ENCODE data around the gene UBE2U.

DNA sequence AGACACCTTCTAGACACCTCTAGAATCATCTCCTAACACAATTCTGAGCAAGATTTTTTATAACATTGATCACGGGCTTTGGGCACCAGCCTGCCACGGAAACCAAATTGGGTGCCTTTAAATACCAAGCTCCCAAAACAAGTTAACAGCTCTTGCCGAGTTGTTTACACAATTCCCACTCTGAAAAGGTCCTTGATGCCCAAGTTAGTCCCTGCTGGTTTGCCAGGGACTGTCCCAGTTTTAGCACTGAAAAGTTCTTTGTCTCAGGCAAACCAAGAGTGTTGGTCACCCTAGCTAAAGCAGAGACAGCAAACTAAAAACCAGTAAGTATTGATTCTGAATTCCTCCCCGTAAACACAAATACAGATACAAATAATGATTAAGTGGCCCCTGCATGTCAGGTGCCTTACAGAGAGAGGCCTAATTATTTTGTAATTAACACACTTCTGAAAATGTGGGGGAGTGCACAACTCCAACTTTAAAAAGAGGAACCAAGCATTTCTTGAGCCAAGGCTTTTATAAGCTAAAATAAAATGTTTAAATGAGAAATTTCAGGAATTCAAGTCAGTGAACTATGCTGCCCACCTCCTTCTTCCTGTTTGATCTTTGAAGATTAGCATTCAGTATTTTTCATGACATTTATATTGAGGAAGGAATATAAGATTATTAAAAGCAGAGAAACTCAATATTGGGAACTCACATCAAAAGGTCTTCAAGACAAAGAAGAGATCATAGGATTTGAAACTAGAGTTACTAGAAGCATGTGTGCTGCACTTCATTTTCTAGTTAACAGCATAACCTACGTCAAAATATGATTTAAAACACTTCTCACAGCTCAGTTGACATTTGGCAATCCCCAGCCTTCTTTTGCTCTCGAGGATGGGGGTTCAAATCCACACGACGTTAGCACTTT, 9.0 kb upstream of the UBE2U start:
- TF ChIP-seq, protein P1, sequence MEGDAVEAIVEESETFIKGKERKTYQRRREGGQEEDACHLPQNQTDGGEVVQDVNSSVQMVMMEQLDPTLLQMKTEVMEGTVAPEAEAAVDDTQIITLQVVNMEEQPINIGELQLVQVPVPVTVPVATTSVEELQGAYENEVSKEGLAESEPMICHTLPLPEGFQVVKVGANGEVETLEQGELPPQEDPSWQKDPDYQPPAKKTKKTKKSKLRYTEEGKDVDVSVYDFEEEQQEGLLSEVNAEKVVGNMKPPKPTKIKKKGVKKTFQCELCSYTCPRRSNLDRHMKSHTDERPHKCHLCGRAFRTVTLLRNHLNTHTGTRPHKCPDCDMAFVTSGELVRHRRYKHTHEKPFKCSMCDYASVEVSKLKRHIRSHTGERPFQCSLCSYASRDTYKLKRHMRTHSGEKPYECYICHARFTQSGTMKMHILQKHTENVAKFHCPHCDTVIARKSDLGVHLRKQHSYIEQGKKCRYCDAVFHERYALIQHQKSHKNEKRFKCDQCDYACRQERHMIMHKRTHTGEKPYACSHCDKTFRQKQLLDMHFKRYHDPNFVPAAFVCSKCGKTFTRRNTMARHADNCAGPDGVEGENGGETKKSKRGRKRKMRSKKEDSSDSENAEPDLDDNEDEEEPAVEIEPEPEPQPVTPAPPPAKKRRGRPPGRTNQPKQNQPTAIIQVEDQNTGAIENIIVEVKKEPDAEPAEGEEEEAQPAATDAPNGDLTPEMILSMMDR (IDR thresholded peaks at IDR 0.05), result no peak
- no peak for TF ChIP-seq POLR2A (IDR thresholded peaks at IDR 0.05)

Data from adrenal gland (tissue), 5 donors.